Muscle layer of duodenum (tissue), 2 donors: ENCODE data around the gene CASP5.
"Not testable (repeated sequence)": the region's sequence is repeated elsewhere in the genome, so short reads cannot be mapped to it uniquely, and the experiment has no call there.

Source experiments
- H3K27ac ChIP-seq: one replicate; pipeline ENCODE4 v1.7.0; 2013; ENCODE audit warnings: mild to moderate bottlenecking, low read length
- H3K27me3 ChIP-seq: one replicate; pipeline ENCODE4 v1.7.0; 2013; ENCODE audit warnings: low read depth, mild to moderate bottlenecking, control low read depth, low read length
- H3K36me3 ChIP-seq, 2 donors: one replicate each; pipeline ENCODE4 v1.7.0; 2013; ENCODE audit warnings: low read length in 2 of 2, control low read depth in 1 of 2, mild to moderate bottlenecking in 1 of 2; ENCODE audit not compliant: insufficient read depth in 2 of 2, control insufficient read depth in 1 of 2
- H3K4me1 ChIP-seq, 2 donors: one replicate each; pipeline ENCODE4 v1.7.0; 2013; ENCODE audit warnings: low read length in 2 of 2, mild to moderate bottlenecking in 2 of 2, control low read depth in 1 of 2, moderate library complexity in 1 of 2; ENCODE audit not compliant: insufficient read depth in 2 of 2, control insufficient read depth in 1 of 2
- H3K4me3 ChIP-seq, 2 donors: one replicate each; pipeline ENCODE4 v1.7.0; 2013; ENCODE audit warnings: low read length in 2 of 2, low read depth in 1 of 2, mild to moderate bottlenecking in 1 of 2
- H3K9me3 ChIP-seq, 2 donors: one replicate each; pipeline ENCODE4 v1.7.0; 2013; ENCODE audit warnings: low read length in 2 of 2, control low read depth in 1 of 2, mild to moderate bottlenecking in 1 of 2; ENCODE audit not compliant: control insufficient read depth in 1 of 2
- donor health status: healthy.

Gene CASP5

DNA sequence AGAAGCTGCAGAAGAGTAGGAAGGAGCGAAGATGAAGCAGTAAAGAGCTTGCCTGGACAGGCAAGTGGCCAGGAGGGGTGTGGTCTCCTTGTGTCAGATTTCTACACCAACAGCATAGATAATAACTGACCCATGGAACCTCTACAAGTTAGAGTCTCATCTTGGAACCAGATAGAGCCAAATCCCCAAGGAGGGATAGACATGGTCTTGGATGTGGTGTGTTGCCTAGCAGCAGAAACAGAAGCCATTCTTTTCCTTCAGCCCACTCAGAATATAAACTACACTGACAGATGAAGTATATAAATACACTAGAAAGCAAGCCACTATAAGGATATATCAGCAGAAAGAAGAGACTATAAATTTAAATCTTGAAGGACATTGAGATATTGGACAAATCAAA, 26.5 kb upstream of the CASP5 start:
- H3K36me3 ChIP-seq = no peaks in the 10 kb centered on the region
- H3K4me1 ChIP-seq = peaks cover 8 to 20% of the 10 kb centered on the region in 2 donors
- no peak overlapping the region for H3K4me3 ChIP-seq
- H3K9me3 ChIP-seq = no peaks in the 10 kb centered on the region
- H3K27me3 ChIP-seq = no peaks in the 10 kb centered on the region
- H3K27ac ChIP-seq = no peak overlapping the region

GRCh38 chr11:105046898-105047579, 24.1 kb upstream of the CASP5 start:
- H3K27ac ChIP-seq = no peak overlapping the region
- H3K4me3 ChIP-seq = no peak overlapping the region
- H3K9me3 ChIP-seq = no peaks in the 10 kb centered on the region
- H3K36me3 ChIP-seq = no peaks in the 10 kb centered on the region
- H3K4me1 ChIP-seq = peaks cover 8 to 20% of the 10 kb centered on the region in 2 donors
- no peaks in the 10 kb centered on the region for H3K27me3 ChIP-seq

DNA sequence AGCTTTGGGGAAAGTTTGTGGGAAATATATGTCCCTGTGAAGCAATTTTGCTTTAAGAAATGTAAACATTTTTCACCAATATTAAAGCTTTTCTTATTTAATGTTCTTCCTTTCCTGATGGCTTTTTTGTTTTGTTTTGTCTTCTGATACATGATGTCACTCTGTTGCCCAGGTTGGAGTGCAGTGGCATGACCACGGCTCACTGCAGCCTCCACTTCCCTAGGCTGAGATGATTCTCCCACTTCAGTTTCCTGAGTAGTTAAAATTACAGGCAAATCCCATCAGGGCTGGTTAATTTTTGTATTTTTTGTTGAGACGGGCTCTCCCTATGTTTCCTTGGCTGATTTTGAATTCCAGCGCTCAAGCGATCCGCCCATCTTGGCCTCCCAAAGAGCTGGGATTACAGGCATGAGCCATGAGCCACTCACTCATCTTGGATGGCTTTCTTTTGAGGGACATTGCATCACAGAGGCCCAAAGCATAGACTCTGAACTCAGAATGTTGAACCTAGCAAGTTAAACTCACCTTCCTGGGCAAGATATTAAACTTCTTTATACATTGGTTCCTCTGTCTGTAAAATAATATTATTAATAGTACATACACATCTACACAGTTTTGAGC, 22.8 kb upstream of the CASP5 start:
- H3K9me3 ChIP-seq = no peaks in the 10 kb centered on the region
- peak overlapping the region; percentile 46 to 65 for H3K4me3 ChIP-seq
- no peaks in the 10 kb centered on the region for H3K36me3 ChIP-seq
- peaks cover 8 to 20% of the 10 kb centered on the region in 2 donors for H3K4me1 ChIP-seq
- H3K27me3 ChIP-seq = no peaks in the 10 kb centered on the region
- peak overlapping the region; percentile 89 for H3K27ac ChIP-seq

GRCh38 chr11:105044557-105045524, 21.9 kb upstream of the CASP5 start, which contains the start of gene CARD16:
CARD16 (minus strand) TSS chr11:105045335; CDS start chr11:105045297, 38 bp downstream.
- peak within 1 kb of the TSS; percentile 89 for H3K27ac ChIP-seq
- H3K27me3 ChIP-seq, H3K9me3 ChIP-seq, H3K36me3 ChIP-seq: not testable (repeated sequence)
- peaks cover 8 to 20% of the 10 kb centered on the region in 2 donors for H3K4me1 ChIP-seq
- peak within 1 kb of the TSS; percentile 46 to 65 for H3K4me3 ChIP-seq

GRCh38 chr11:105042178-105042577, 19.2 kb upstream of the CASP5 start:
- Histone ChIP-seq H3K27me3 (no peaks in the 10 kb centered on the region), H3K4me3 (no peak overlapping the region), H3K9me3 (no peaks in the 10 kb centered on the region), H3K4me1 (peaks cover 8 to 17% of the 10 kb centered on the region in 2 donors), H3K27ac (no peak overlapping the region), H3K36me3 (no peaks in the 10 kb centered on the region)

GRCh38 chr11:105040703-105041102, 17.7 kb upstream of the CASP5 start:
- Histone ChIP-seq H3K27ac (no peak overlapping the region), H3K36me3 (no peaks in the 10 kb centered on the region), H3K4me1 (peaks cover 0 to 4% of the 10 kb centered on the region in 2 donors), H3K4me3 (no peak overlapping the region), H3K27me3 (no peaks in the 10 kb centered on the region), H3K9me3 (no peaks in the 10 kb centered on the region)

DNA sequence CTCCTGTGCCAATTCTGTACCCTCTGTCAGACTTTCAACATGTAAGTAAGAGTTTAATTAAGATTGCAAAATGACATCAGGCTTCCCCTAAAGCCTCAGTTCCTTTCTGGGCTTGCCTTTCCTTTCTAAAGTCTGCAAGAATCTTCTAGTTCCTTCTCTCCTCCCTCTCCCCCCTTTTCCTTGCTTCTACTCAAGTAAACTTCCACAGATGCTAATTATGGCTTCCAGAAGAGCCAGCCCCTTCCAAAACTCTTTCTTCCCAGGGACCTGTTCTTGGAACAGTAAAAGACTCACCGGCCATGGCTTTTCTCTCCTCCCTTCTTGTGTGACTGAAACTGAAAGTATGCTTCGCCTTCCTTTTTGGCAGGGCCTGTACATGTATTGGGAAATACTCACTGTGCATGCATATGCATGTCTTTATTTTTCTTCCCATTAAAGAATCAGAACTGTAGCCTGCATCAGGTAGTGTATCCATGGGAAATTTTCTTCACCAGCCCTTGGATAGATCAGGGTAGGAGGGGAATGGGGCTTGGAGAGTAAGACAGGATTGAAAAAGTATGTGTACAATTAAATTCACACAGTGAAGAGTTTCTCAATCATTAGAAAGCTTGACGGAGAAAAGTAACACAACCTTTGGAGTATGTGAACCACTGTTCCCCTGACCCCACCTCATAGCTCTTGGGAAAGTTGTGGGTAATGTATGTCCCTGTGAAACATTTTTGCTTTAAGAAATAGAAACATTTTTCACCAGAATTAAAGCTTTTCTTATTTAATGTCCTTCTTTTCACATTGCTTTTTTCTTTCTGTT, 12.0 kb upstream of the CASP5 start, which contains the start of gene CASP1:
Gene CASP1 (minus strand): TSS at position 332 of the 808 bp plus-strand sequence. CDS start 31 bp downstream, at position 301.
- Histone ChIP-seq H3K4me3 (peak within 1 kb of the TSS; percentile 61 to 72), H3K9me3 (no peaks in the 10 kb centered on the region), H3K27me3 (no peaks in the 10 kb centered on the region), H3K4me1 (peaks cover 0 to 2% of the 10 kb centered on the region in 2 donors), H3K27ac (peak within 1 kb of the TSS; percentile 91), H3K36me3 (peaks cover 10 to 13% of the 10 kb centered on the region in 2 donors)

DNA sequence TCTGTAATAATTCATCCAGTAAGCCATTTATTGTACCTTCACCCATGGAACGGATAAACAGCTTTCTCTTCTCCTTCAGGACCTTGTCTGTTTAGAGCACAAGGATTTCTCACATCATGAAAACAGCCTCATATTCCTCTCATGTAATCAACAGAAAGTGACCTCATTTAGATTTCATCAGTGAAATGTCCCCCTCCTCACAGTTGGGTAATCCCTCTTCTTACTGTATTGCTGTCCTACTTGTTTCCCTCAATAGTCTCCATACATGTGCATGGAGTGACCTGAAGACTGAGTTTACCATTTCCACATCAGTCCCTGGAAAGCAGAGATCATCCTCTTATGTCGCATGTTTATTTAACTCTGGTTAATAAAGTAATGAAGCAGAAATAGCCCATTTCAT, 11.4 kb upstream of the CASP5 start:
- Histone ChIP-seq H3K36me3 (peaks cover 17 to 19% of the 10 kb centered on the region in 2 donors), H3K27ac (peak overlapping the region; percentile 91), H3K4me3 (peak overlapping the region; percentile 61 to 72)
- H3K27me3 ChIP-seq, H3K9me3 ChIP-seq, H3K4me1 ChIP-seq: not testable (repeated sequence)

DNA sequence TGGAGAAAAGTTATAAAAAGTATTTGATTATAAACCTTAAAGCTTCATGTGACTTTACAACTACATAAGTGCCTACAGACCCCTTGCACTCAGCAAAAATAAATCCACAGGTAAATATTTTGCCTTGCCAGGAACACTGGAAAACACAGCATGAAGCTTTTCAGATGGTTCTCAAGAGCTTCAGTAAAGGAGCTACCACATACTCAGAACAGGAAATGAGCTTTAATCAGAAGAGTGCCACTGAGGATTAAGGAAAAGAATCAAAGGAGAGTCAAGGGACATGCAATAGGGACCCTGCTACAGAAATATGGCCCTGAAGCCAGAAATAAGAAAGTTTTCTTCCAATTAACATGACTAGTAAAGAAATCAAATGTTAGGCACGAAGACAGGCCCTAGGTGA, 10.8 kb upstream of the CASP5 start:
- peaks cover 0 to 2% of the 10 kb centered on the region in 2 donors for H3K4me1 ChIP-seq
- H3K27me3 ChIP-seq = no peaks in the 10 kb centered on the region
- H3K9me3 ChIP-seq = no peaks in the 10 kb centered on the region
- peak overlapping the region; percentile 91 for H3K27ac ChIP-seq
- peak overlapping the region; percentile 61 to 72 for H3K4me3 ChIP-seq
- H3K36me3 ChIP-seq = peaks cover 18 to 25% of the 10 kb centered on the region in 2 donors

DNA sequence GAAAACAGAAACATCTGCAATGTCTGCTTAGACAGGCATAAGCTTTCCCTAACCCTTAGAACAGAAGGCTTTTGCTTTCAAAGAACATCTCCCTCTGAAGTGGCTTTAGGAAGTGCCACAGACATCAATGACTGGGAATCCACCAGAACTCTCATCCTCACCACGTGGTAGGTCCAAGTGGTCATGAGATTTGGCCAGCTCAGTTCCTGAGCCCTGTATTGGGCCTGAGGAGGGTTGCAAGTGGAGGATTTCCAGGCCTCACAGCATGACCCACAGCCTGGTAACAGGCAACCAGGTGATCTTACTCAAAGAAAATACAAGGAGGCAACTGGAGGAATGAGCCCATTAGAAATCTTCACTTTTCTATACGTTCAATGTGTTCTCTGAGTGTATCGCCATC, 10.4 kb upstream of the CASP5 start:
- H3K9me3 ChIP-seq = no peaks in the 10 kb centered on the region
- no peaks in the 10 kb centered on the region for H3K27me3 ChIP-seq
- H3K36me3 ChIP-seq = peaks cover 22 to 28% of the 10 kb centered on the region in 2 donors
- H3K27ac ChIP-seq = peak overlapping the region; percentile 91
- H3K4me3 ChIP-seq = peak overlapping the region; percentile 61 to 72
- H3K4me1 ChIP-seq = peaks cover 0 to 2% of the 10 kb centered on the region in 2 donors
